ENCODE results near the gene RTF2. TPM values are rescaled to one million over a fixed set of nuclear protein-coding genes. Genes with fewer than 3 reads are reported as not detected.
"Not testable (repeated sequence)": the region's sequence is repeated elsewhere in the genome, so short reads cannot be mapped to it uniquely, and the experiment has no call there.

RTF2 gene
- total RNA-seq, 1 experiment from 2014 or later = 80.0 TPM

GRCh38 chr20:56469077-56469449 is 636 bp downstream of the RTF2 start:
- no peak for DNase-seq (ENCODE audit: extremely low read depth, low read depth)

- DNase-seq (ENCODE audit: extremely low read depth, low read depth) = no peak
These were observed 15.5 kb downstream of the RTF2 start for GRCh38 chr20:56483970-56484369.

GRCh38 chr20:56487216-56487615 is 18.8 kb downstream of the RTF2 start:
- no peak for DNase-seq (ENCODE audit: extremely low read depth, low read depth)

GRCh38 chr20:56488566-56488965 is 20.1 kb downstream of the RTF2 start:
- DNase-seq (ENCODE audit: extremely low read depth, low read depth) = no peak

GRCh38 chr20:56501116-56501515 is 32.7 kb downstream of the RTF2 start:
- no peak for DNase-seq (ENCODE audit: extremely low read depth, low read depth)

DNA sequence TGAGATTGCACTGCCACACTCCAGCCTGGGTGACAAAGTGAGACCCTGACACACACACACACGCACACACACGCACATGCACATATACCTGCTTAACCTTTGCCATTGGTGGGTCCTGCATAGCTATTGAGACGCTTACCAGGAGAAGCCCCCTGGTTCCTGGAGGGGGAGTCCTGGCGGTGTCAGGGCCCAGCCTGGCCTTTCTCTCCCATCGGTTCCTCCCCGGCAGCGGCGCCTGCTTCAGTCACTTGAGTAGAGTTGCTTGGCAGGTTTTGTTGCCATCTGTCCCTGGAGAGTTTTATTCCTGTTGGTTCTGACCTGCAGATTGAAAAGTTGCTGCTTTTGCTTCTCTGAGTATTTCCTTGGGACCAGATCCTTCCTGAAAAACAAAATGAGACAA is 35.5 kb downstream of the RTF2 start:
- no peak for DNase-seq (ENCODE audit: extremely low read depth, low read depth)

- no peak for DNase-seq (ENCODE audit: extremely low read depth, low read depth)
These were observed 36.1 kb downstream of the RTF2 start for GRCh38 chr20:56504373-56505005.

- no peak for DNase-seq (ENCODE audit: extremely low read depth, low read depth)
These were observed 37.7 kb downstream of the RTF2 start for GRCh38 chr20:56506103-56506502.

DNA sequence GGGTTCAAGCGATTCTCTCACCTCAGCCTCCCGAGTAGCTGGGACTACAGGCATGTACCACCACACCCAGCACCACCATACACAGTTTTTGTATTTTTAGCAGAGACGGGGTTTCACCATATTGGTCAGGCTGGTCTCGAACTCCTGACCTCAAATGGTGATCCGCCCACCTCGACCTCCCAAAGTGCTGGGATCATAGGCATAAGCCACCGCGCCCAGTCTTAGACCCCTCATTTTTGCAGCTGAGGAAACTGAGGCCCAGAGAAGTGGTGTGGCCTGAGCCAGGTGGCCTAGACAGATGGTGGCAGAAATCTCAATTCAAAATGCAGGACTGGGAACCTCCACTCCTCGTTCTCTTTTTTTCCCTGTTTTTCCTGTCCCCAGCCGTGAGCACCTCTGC is 43.5 kb downstream of the RTF2 start:
- no peak for DNase-seq (ENCODE audit: extremely low read depth, low read depth)

DNA sequence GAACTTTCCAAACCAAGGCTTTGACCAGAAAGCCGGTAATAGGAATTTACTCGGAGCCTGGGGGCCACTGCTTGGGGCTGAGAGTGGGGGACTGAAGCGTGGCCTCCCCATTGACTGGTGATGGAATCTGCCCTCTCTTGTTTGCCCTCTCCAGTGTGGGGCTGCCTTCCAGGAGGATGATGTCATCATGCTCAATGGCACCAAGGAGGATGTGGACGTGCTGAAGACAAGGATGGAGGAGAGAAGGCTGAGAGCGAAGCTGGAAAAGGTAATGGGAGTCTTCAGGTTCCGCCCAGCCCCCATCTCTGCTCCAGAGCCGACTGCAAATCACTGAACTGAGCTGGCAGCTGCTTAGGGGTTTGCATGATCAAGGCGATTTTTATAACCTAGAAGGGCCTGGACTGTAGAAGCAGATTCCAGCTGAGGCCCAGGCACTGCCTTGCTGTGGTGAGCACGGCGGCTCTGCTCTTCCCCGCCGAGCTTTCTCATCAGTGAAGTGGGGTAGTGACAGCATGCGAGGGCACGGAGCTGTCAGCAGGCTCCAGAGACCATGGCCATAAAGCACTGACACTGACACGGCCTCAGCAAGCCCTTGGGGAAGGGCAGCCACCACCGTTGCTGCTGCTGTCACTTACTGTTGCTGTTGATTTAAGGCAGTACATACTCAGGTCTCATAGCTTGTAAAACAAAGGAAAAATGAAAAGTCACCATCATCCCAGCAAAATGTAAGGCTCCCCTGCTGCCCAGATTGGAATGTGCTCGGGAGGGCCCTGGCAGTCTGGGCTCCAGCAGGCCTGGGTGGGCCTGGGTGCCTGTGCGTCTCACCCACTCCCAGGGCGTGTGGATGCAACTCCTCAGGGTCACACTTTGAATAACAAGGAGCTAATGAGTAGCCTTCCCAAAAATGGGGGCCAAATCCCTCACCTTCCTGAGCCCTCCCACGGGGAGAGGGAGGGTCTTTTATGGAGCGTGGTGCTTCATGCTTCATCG is 45.0 kb downstream of the RTF2 start:
- no peak for DNase-seq (ENCODE audit: extremely low read depth, low read depth)

GRCh38 chr20:56516631-56517030 is 48.2 kb downstream of the RTF2 start:
- no peak for DNase-seq (ENCODE audit: extremely low read depth, low read depth)

DNA sequence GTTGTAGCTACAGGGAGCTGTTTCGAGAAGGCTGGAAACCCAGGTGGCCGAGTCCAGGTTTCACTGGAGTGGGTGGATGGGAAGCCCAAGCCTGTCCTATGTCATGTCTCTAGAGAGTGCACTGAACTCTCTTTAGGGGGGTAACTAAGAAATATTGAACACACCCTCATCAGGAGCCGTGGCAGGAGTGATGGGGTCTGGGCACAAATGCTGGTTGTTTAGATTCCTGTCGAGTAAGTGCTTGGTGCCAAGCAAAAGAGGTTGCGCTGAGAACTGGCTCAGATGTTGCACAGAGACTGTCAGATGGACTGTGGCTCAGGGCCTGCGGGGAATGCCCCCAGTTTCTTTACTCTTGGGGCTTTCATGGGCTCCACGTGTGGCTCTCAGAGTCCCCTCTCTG is 48.8 kb downstream of the RTF2 start:
- no peak for DNase-seq (ENCODE audit: extremely low read depth, low read depth)

- no peak for DNase-seq (ENCODE audit: extremely low read depth, low read depth)
These were observed 49.2 kb downstream of the RTF2 start for GRCh38 chr20:56517641-56518040.

DNA sequence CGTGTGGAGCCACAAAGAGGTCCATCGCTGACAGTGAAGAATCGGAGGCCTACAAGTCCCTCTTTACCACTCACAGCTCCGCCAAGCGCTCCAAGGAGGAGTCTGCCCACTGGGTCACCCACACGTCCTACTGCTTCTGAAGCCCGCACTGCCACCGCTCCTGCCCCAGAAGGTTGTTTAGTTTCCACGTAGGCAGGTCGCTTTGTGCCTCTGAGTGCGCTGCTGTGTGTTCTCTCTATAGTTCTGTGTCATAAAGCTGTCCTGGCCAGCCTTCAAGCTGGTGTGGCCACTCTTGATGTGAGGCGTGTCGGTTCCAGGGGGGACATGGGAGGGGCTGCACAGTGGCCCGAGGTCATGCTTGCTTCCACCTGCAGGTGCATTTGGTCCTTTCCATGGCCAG is 49.7 kb downstream of the RTF2 start:
- DNase-seq (ENCODE audit: extremely low read depth, low read depth) = no peak

DNA sequence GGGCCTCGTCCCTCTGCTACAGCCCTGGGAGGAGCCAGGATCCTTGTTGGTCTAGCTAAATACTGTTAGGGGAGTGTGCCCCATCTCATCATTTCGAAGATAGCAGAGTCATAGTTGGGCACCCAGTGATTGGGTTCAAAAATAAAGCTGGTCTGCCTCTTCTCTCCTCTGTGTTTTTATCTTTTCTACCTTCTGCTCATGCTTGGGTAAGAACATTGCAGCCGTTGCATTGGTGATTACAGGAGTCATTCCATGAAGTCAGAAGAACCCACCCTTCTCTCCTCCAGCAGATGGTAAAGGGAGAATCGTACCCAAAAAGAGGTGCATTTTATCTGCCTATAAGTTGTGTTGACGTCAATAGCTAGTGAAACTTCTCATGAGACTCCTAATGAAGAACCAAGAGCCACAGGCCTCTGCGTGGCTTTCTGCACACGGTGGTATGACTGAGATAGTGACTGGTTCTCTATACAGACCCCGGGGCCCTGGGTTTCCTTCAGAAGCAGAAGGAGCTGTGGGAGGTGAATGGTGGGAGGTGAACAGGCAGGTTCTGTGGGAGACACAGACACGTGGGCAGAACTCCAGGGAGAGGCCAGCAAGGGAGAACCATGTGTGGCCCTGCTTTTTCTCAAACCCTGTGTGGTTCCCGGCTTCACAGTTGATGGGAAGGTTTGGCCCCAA is 50.4 kb downstream of the RTF2 start:
- no peak for DNase-seq (ENCODE audit: extremely low read depth, low read depth)

DNA sequence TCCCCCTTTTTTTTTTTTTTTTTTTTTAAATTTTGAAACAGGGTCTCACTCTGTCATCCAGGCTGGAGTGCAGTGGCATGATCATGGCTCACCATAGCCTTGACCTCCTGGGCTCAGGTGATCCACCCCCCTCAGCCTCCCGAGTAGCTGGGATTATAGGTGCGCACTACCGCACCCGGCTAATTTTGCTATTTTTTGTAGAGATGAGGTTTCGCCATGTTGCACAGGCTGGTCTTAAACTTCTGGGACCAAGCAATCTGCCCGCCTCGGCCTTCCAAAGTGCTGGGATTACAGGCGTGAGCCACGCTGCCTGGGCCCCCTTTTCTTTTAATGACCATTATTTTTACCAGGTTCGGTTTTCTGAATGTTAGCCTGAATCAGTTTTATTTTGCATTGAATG is 51.1 kb downstream of the RTF2 start:
- no peak for DNase-seq (ENCODE audit: extremely low read depth, low read depth)

- DNase-seq (ENCODE audit: extremely low read depth, low read depth) = no peak
These were observed 51.8 kb downstream of the RTF2 start for GRCh38 chr20:56520180-56520579.

GRCh38 chr20:56520746-56521354 is 52.4 kb downstream of the RTF2 start:
- not testable (repeated sequence) for DNase-seq (ENCODE audit: extremely low read depth, low read depth)

DNA sequence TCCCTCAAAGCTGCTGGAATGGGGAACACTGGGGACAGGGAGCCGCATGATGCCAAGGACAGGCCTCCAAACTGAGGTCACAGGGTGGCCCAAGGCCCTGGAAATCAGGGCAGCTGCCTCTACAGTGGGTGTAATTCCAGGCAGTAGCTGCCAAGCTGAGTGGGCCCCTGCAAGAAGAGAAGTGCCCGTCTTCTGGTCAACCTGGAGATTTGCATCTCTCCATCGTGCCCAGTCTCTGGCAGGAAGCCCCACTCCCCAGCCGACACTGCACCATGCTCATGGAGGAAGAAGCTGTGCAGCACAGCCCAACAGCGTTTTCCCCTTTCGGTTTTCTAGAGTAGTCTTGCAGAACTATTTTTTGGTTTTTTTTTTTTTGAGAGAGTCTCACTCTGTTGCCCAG is 53.9 kb downstream of the RTF2 start:
- no peak for DNase-seq (ENCODE audit: extremely low read depth, low read depth)

GRCh38 chr20:56524444-56524843 is 56.0 kb downstream of the RTF2 start, which contains the start of gene FAM209A:
Gene FAM209A, plus strand, starts transcription at chr20:56524744. Its CDS starts 65 bp downstream, at chr20:56524809.
- DNase-seq (ENCODE audit: extremely low read depth, low read depth) = not testable (repeated sequence)

- DNase-seq (ENCODE audit: extremely low read depth, low read depth) = no peak
These were observed 59.1 kb downstream of the RTF2 start for GRCh38 chr20:56527521-56527920.
